Epithelial cell of esophagus (primary cell): ENCODE measurements around the gene AQP5.

Experiments used
- DNase-seq: peaks from one replicate; pipeline ENCODE4 v3.0.0; 2010; ENCODE audit warnings: low read depth
- H3K4me3 ChIP-seq: 2 replicates; pipeline ENCODE4 v1.5.1; 2011; ENCODE audit warnings: mild to moderate bottlenecking, low read length, control low read depth
- TF ChIP-seq, protein P1 (sequence below): IDR thresholded peaks from 2 replicates; pipeline ENCODE4 v1.5.1; 2011; ENCODE audit warnings: low read depth, mild to moderate bottlenecking, low read length, control low read depth, inconsistent platforms; ENCODE audit not compliant: insufficient read depth; ENCODE audit errors: missing control alignments

The AQP5 gene

DNA sequence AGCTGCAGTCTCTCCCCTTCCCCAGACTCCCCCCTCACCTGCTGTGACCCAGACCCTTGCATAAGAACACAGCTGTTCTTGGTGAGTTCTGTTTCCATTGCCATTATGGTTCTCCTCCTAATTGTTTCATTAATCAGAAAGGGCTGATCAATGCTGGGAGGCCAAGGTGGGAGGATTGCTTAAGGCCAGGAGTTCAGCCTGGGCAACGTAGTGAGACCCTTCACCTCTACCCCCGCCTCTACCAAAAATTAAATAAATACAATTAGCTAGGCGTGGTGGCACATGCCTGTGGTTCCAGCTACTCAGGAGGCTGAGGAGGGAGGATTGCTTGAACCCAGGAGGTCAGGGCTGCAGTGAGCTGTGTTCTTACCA lies 40.8 kb upstream of the AQP5 start:
- no peak overlapping the region for H3K4me3 ChIP-seq
- DNase-seq, result no peak
- TF ChIP-seq, protein P1, sequence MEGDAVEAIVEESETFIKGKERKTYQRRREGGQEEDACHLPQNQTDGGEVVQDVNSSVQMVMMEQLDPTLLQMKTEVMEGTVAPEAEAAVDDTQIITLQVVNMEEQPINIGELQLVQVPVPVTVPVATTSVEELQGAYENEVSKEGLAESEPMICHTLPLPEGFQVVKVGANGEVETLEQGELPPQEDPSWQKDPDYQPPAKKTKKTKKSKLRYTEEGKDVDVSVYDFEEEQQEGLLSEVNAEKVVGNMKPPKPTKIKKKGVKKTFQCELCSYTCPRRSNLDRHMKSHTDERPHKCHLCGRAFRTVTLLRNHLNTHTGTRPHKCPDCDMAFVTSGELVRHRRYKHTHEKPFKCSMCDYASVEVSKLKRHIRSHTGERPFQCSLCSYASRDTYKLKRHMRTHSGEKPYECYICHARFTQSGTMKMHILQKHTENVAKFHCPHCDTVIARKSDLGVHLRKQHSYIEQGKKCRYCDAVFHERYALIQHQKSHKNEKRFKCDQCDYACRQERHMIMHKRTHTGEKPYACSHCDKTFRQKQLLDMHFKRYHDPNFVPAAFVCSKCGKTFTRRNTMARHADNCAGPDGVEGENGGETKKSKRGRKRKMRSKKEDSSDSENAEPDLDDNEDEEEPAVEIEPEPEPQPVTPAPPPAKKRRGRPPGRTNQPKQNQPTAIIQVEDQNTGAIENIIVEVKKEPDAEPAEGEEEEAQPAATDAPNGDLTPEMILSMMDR, result no peak

DNA sequence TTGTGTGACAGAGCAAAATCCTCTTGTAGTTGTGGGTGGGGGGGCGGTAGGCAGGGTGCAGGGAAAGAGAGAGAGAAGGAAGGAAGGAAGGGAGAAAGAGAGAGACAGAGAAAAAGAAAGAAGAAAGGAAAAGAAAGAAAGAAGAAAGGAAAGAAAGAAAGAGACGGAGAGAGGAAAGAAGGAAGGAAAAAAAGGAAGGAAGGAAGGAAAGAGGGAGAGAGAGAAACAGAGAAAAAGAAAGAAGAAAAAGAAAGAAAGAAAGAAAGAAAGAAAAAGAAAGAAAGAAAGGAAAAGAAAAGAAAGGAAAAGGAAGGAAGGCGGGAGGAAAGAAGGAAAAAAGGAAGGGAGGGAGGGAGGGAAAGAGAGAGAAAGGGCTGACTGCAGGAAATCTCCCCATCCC lies 40.4 kb upstream of the AQP5 start:
- no peak overlapping the region for H3K4me3 ChIP-seq
- TF ChIP-seq, protein P1, result no peak
- DNase-seq, result no peak

DNA sequence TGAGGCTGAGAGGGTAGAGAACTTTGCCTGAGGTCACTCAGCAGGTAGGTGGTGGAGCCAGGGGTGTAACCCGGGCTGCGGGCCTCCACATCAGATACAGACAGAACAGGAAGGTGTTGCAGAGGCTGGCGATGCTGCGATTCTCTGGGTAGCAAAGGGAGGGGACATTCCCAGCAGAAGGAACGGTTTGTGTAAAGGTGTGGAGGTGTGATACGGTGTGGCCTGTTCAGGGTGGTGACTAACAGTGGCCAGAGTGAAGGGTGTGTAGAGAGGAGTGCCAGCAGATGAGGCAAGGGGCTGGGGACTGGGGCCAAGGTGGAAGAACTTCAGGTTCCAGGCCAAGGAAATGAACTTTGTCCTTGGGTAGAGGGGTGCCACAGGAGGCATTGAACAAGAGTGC lies 39.7 kb upstream of the AQP5 start:
- H3K4me3 ChIP-seq, result no peak overlapping the region
- peak; percentile 17 for DNase-seq
- TF ChIP-seq, protein P1, result no peak

DNA sequence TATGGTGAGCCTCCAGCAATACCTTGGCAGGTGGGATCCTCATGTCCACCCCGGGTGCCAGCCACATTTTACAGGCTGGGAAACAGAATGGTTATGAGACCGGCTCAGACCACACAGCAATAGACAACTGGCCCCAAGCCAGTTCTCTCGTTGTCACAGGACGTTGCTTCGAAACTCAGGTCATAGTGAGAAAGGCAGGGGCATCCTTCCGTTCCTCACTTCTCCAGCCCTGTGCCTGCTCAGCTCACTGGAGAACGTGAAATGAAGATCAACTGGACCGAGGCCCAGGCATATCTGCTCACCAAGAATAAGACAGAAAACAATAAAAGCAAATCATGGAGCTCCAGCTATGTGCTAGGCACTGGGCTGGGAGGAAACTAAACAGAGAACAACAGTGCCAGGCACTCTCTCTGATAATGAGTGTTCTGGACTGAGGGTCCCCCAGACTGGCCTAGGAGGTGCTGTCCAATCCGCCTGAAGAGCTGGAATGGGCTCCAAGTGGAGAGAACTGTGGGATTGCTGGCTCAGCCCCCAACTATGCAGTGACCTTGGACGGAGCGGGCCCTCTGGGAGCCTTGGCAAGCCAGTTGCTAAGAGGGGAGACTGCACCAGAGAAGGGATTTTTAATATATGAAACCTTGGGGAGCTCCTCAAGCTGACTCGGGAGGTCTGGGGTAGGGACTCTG lies 39.2 kb upstream of the AQP5 start:
- H3K4me3 ChIP-seq, result no peak overlapping the region
- TF ChIP-seq, protein P1, result no peak
- DNase-seq, result no peak

DNA sequence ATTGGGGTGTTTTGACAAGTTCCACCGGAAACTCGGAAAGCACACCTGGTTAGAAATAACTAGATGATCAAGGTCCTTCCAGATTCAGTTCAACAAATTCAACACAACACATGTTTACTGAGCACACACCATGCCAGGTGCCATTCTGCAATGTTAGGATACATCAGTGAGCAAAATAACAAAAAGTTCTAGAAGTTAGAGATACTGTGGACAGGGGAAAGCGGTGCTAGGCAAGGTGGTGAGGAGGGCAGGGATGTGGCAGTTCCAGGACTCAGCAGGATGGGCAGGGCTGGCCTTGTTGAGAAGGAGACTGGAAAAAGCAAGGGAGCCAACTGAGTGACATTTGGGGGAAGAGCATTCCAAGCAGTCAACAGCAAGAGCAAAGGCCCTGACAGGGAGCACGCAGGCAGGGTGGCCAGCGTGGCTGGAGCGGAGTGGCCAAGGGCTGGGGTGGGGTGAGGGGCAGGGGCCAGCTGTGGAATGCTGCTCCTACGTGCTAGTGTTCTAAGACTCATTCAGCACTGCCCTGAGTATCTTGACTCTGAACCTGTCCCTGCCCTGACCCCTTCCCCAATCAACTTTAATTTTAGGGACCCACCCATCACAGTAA lies 38.5 kb upstream of the AQP5 start:
- TF ChIP-seq, protein P1, result no peak
- H3K4me3 ChIP-seq, result no peak overlapping the region
- DNase-seq, result no peak

DNA sequence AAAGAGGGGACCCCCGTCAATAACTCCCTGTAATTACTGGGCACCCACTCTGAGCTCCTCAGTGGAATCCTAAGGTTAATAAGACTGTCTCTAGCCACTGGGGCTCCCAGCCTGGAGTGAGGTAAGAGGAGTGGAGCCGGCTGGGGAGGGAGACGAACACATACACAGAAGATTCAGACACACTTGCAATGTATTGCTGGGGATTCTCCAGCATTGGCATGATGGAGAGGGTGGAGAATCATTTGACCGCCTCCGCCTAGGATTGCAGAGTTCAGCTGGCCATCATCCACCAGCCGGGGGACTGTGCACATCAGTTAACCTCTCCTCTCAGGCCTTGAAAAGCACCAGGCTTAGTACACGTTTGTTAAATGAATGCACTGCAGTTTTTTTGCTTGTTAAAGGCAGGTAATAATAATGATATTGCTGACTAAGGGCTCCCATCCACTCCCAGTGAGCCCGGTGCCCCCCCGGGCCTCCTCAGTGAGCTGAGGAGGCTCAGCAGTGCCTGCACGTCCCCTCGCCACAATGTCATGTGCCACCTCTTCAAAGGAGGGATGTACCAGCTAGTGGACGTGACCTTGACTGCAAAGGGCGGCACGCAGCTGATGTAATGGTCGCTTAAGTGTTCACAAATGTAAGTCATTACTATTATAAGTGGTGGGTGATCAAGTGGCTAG lies 37.7 kb upstream of the AQP5 start:
- TF ChIP-seq, protein P1, result no peak

More for the DNA sequence above, 37.7 kb upstream of the AQP5 start:
- no peak for DNase-seq
- H3K4me3 ChIP-seq, result no peak overlapping the region
